H7 (cell line): Measurements from ENCODE around the gene DDRGK1. TPM values are rescaled to one million over a fixed set of nuclear protein-coding genes. Genes with fewer than 3 reads are reported as not detected.
A peak's percentile ranks its signal among the peaks of the same experiment; 100 is the strongest.
"Not testable (repeated sequence)": the region's sequence is repeated elsewhere in the genome, so short reads cannot be mapped to it uniquely, and the experiment has no call there.

Experiments
- DNase-seq: peaks from one replicate; pipeline ENCODE4 v3.0.0; 2012
- H3K27me3 ChIP-seq: 2 replicates; pipeline ENCODE4 v1.6.0; 2011; ENCODE audit warnings: mild to moderate bottlenecking, low read length; ENCODE audit not compliant: control insufficient read depth, insufficient read depth
- H3K36me3 ChIP-seq: replicated peaks from 2 replicates; pipeline ENCODE4 v1.5.1; 2011; ENCODE audit warnings: low read length; ENCODE audit not compliant: control insufficient read depth, insufficient read depth
- H3K4me3 ChIP-seq: 2 replicates; pipeline ENCODE4 v1.5.1; 2011; ENCODE audit warnings: low read depth, mild to moderate bottlenecking, control low read depth, low read length, moderate library complexity; ENCODE audit not compliant: insufficient read depth
- total RNA-seq: library from RNA; depleted of rRNA; stranded (reverse); fragments of >200 nt; shearing (Covaris generic); gene quantifications from 2 replicates; pipeline ENCODE4 v1.2.3, GENCODE V29; 2014

Gene DDRGK1
- total RNA-seq, 1 experiment from 2014 or later = 38.5 TPM

- H3K36me3 ChIP-seq = peaks cover 9% of the 10 kb centered on the region
- DNase-seq = no peak
- no peaks in the 10 kb centered on the region for H3K27me3 ChIP-seq
- H3K4me3 ChIP-seq = no peak overlapping the region
These were observed 24.2 kb upstream of the DDRGK1 start for GRCh38 chr20:3228750-3229032.

GRCh38 chr20:3227936-3228749 lies 23.7 kb upstream of the DDRGK1 start:
- Histone ChIP-seq H3K4me3 (no peak overlapping the region), H3K27me3 (no peaks in the 10 kb centered on the region), H3K36me3 (peaks cover 10% of the 10 kb centered on the region)
- DNase-seq = peak; percentile 88

GRCh38 chr20:3227506-3227905 lies 23.0 kb upstream of the DDRGK1 start:
- Histone ChIP-seq H3K27me3 (no peaks in the 10 kb centered on the region), H3K4me3 (no peak overlapping the region), H3K36me3 (peaks cover 8% of the 10 kb centered on the region)
- no peak for DNase-seq

GRCh38 chr20:3226864-3227263 lies 22.4 kb upstream of the DDRGK1 start:
- no peaks in the 10 kb centered on the region for H3K27me3 ChIP-seq
- DNase-seq = no peak
- H3K36me3 ChIP-seq = peaks cover 8% of the 10 kb centered on the region
- H3K4me3 ChIP-seq = no peak overlapping the region

- DNase-seq = no peak
- no peak overlapping the region for H3K4me3 ChIP-seq
- peaks cover 7% of the 10 kb centered on the region for H3K36me3 ChIP-seq
- no peaks in the 10 kb centered on the region for H3K27me3 ChIP-seq
These were observed 21.6 kb upstream of the DDRGK1 start for GRCh38 chr20:3226093-3226492.

GRCh38 chr20:3224681-3225421 lies 20.4 kb upstream of the DDRGK1 start:
- Histone ChIP-seq H3K27me3 (no peaks in the 10 kb centered on the region), H3K4me3 (no peak overlapping the region), H3K36me3 (peaks cover 8% of the 10 kb centered on the region)
- no peak for DNase-seq

- Histone ChIP-seq H3K36me3 (peaks cover 8% of the 10 kb centered on the region), H3K4me3 (no peak overlapping the region), H3K27me3 (no peaks in the 10 kb centered on the region)
- no peak for DNase-seq
These were observed 19.7 kb upstream of the DDRGK1 start for GRCh38 chr20:3223994-3224680.

- Histone ChIP-seq H3K27me3 (no peaks in the 10 kb centered on the region), H3K4me3 (no peak overlapping the region), H3K36me3 (peaks cover 8% of the 10 kb centered on the region)
- no peak for DNase-seq
These were observed 19.1 kb upstream of the DDRGK1 start for GRCh38 chr20:3223651-3223993.

GRCh38 chr20:3222635-3223600 lies 18.4 kb upstream of the DDRGK1 start:
- peaks cover 8% of the 10 kb centered on the region for H3K36me3 ChIP-seq
- H3K27me3 ChIP-seq = no peaks in the 10 kb centered on the region
- peak; percentile 20 for DNase-seq
- no peak overlapping the region for H3K4me3 ChIP-seq

GRCh38 chr20:3221398-3222226 lies 17.1 kb upstream of the DDRGK1 start:
- DNase-seq = peak; percentile 18
- Histone ChIP-seq H3K36me3 (peaks cover 5% of the 10 kb centered on the region), H3K27me3 (no peaks in the 10 kb centered on the region), H3K4me3 (no peak overlapping the region)

GRCh38 chr20:3218307-3218988 lies 14.0 kb upstream of the DDRGK1 start:
- Histone ChIP-seq H3K36me3 (peaks cover 14% of the 10 kb centered on the region), H3K27me3 (no peaks in the 10 kb centered on the region), H3K4me3 (no peak overlapping the region)
- DNase-seq = peak; percentile 99

GRCh38 chr20:3215359-3215917 lies 11.0 kb upstream of the DDRGK1 start:
- H3K27me3 ChIP-seq = not testable (repeated sequence)

GRCh38 chr20:3213226-3213625 lies 8.7 kb upstream of the DDRGK1 start:
- H3K4me3 ChIP-seq = no peak overlapping the region
- peaks cover 18% of the 10 kb centered on the region for H3K36me3 ChIP-seq
- H3K27me3 ChIP-seq = no peaks in the 10 kb centered on the region
- no peak for DNase-seq

More at GRCh38 chr20:3215359-3215917, 11.0 kb upstream of the DDRGK1 start:
- not testable (repeated sequence) for H3K4me3 ChIP-seq, DNase-seq
- peaks cover 19% of the 10 kb centered on the region for H3K36me3 ChIP-seq
